GM12872 (cell line): Measurements from ENCODE around the gene FAM83F.

Source experiments
- CTCF ChIP-seq: IDR thresholded peaks from 3 replicates; pipeline ENCODE4 v1.5.1; 2011; ENCODE audit warnings: low read depth, mild to moderate bottlenecking, low read length, moderate library complexity; ENCODE audit not compliant: insufficient read depth

FAM83F gene

GRCh38 chr22:40008726-40009291 is 14.1 kb downstream of the FAM83F start:
- TF ChIP-seq CTCF, result no peak

DNA sequence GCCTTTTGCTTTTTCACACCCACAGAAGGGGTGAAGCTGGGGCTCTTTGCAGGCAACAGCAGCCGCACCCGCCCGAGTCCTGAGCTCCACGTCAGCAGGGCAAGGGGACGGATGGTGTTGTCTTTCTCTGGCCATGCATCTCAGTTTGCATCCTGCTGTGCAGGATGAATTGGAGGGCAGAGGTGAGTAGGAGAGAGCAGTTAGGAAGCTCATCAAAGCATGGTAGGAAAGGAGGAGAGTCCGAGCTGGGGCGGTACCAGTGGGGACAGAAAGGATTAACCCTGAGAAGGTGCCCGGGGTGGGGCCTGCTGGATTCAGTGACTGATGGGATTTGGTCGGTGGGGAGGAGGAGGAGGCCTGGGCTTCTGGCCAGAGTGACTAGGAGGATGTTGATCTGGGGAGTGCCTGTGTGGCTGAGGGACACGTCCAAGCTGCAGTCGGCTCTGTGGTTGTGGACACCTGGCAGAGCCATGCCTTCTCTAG is 14.6 kb downstream of the FAM83F start:
- TF ChIP-seq CTCF, result no peak

DNA sequence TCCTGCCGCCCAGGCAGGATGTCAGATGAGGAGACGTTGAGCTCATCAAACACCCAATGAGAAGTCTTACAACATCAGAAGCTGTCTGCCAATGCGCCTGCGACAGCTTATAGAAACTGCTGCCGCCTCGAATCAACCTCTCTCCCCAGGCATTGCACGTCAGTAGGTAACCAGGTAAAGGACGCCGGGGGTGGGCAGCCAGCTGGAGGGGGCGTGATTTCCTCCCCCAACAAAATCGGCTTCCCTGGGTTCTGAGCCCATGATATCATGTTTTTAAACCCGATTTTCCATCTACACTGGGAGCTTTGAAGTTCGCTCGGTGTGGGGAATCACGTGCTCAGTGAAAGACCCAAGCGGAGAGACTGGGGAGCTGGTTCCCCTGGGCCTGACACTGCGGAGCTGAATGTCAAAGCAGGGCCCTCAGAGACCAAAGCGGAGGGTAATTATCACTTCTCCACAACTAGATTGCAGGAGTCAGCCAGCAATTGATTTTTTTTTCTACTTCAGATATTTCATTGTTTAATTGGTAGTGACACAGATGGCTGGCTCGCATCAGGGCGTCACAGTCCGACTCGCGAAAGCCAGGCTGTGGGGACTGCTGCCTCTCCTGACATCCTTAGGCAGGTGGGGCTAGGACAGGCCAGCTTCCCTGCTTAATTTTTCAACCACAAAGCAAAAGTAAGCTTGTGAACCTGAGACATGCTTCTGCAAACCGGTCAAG is 15.4 kb downstream of the FAM83F start:
- no peak for TF ChIP-seq CTCF

DNA sequence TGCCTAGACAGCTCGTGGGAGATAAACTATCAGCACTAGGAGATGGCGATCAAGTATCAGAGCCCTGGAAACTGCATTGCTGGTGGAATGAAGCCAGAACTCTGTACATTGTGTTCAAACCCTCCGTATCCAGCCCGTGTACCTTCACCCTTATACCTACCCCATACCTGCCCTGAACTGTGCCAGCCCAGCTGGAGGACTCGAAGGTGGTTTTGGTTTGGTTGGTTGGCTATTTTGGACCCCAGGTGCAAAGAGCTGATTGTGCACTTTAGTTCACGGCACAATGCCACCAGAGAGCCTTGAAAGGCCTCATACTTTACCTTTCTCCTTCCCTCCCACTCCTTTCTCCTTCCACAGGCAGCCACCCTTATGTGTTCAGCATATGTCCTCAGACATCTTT is 16.0 kb downstream of the FAM83F start:
- TF ChIP-seq CTCF, result no peak

DNA sequence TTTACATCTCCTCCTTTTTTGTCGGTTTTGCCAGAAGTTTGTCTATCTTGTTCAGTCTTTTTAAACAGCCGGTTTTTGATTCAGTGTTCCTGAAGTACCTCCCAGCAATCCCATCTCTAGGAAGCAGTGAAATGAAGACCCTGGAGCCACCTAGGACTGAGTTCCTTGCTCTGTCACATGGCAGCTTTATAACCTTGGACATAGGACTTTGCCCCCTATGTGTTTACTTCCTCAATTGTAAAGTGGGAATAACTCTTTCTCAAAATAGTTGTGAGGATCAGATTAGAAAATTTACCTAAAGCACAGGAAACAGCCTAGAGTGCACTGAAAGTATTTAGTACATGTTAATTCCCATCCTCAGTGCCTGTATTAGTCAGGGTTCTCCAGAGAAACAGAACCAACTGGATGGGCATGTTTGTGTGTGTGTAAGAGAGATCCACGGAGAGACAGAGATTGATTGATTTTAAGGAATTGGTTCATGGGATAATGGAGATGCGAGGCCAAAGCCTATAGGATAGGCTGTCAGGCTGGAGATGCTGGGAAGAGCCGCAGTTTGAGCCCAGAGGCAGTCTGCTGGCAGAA is 20.0 kb downstream of the FAM83F start:
- TF ChIP-seq CTCF, result no peak

DNA sequence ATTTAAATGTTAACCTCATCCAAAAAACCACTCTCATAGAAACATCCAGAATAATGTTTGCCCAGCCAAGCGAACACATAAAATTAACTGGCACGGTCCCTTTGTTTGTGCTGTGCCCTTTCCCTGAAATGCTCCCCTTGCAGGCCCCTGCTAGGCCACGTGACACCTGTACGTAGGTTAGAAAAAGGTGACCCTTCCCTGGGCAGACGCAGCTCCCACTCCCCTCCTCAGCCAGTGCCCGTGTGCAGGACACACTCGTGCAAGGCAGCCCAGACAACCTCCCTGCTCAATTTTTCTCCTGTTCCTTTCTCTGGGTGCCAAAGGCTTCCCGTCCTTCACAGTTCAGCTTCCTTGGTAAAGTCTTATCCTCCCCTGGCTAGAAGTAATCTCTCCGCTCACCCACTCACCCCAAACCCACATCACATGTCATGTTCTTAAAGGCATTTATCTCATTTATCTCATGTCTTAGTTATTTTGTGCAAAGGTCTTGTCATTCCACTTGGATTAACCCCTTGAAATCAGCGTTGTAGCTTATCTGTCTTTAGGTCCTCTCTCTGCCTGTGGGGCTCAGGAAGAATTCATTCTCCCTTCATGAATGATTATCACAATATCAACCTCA is 20.7 kb downstream of the FAM83F start:
- TF ChIP-seq CTCF, result no peak

- no peak for TF ChIP-seq CTCF
Measured at GRCh38 chr22:40018051-40018450, 23.3 kb downstream of the FAM83F start.
